GM21528 (cell line): ENCODE measurements around the gene CREB5.

Source experiments
- ATAC-seq: cut with Tn5 transposase; IDR thresholded peaks from one replicate; pipeline ENCODE4 v1.9.1; 2021; ENCODE audit warnings: mild to moderate bottlenecking, moderate library complexity; ENCODE audit not compliant: unreplicated experiment, low FRiP score

CREB5 gene

DNA sequence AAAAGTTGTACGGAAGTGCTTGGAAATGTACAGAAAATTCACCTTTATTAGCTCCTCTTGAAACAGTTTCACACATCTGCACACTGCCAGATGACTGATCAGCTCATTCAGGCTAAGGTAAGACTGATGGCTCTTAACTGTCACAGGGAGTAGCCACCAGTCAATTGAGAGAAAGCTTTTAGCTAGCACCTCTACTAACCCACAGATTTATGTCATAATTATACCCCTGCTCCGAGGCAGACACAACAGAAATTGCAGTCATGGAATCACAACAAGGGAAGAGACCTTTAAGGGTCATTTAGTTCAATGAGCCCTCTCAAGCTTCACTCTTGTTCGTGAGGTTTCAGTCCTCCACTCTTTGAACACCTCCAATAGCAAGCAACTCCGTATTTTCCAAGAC lies 310.4 kb downstream of the CREB5 start:
- ATAC-seq = no peak

DNA sequence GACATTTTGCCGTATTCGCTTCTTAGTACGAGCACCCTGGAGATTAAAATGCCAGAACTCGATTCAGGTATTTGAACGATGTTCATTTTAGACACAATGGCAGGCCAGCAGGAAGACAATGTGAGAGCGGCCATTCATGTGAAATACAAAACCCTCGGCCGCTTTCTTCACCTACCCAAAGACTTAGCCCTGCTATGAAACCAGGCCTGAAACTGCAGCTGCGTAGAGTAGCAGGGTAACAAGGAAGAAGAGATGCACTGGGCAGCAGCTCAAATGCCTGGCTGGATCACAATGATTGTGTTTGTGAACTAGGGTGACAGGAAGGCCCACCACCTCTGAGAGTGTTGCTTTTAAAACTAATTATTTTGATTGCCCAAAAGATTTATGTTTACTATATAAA lies 311.0 kb downstream of the CREB5 start:
- ATAC-seq = no peak

DNA sequence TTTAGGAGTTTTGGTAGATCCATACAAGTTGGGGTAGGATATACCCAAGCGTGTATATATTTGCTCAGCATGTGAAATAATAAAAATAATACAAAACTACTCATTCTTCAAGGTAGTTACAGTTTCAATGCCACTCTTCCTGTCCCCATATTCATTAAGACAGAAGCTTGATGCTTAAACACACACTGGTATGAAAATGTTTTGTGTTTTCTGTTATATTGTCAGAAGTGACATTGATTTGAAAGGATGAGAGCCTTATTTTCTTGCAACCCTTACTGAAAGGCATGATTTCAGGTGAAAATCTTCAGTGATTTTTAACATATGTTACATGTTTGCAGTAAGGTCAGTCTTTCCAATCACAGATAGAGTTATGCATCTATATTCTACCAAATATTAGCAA lies 312.2 kb downstream of the CREB5 start:
- no peak for ATAC-seq

DNA sequence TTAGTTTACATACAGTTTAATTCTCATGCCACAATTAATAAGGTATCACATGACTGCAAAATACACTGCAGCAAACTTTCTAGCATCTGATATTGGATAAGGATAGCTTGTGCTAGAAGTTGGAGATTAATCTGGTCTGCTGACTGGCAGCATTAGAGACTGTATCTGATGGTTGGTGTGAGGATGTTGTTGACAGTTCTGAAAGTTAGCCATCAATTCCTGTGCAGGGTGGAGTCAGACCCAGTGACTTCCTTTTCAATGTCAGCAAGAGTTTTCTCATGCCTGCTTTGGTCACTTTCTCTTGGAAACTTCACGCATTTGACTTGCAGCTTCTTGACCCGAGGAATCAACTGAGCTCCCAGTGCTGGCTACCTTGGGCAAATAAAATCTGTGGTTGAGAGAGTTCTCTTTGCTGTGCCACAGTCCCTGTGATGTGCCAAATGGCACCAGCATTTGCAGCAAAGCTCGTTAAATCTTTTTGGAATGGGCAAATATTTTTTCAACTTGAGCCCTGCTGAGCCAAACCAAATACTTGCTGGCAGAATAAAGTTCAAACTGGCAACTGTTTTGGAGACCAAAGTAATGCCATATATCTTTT lies 312.8 kb downstream of the CREB5 start:
- ATAC-seq = no peak

DNA sequence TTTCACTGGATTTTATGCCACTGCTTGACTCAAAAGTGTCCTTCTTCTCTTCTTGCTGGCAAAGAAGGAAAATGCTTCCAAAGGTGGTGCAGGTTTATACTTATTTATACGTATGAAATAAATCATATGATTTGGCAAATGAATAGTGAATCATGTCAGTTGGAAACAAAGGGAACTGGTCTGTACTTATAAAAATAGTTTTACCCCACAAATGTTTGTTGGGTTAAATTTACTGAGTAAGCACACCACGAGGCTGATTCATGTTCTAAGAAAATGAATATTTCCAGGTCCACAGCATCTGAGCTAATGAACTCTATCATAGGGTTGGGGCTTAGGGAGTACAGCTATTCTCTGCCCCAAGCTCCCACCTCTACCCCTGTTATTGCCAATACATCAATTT lies 313.6 kb downstream of the CREB5 start:
- ATAC-seq = no peak

DNA sequence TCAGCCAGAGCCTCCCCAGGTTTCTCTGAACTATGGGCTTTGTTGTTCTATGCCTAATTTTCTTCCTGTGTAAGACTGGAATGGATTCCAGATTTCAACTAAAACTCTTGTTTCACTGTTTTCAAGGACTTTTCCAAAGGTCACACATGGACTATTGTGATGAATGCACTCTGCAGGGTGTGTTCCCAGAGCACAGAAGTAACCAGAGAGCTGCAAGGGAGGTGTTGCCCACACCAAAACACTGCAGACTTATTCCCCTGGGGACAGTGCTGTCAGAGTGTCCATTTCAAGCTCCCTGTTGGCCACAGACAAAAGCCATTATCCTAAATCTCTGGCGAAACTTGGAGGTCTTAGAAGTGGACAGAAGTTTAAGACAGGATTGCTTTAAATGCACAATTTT lies 314.2 kb downstream of the CREB5 start:
- no peak for ATAC-seq

DNA sequence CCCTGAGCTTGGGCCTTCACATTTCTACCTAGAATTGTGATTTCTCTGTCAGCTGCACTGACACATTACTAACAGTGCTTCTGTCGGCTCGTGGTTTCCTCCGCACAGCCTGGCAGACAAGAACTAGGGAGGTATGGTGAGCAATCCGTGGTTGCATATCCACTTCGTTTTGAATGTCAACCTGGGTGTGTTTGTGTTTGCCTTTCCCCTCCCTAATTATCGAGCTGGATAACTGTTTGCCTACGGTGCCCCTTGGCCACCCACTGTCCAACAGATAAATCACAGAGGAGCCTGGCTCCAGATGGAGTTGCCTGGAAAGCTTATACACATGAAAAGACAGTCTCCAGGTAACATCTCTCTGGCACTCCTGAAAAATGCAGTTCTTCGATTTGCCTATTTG lies 317.0 kb downstream of the CREB5 start:
- ATAC-seq = no peak

DNA sequence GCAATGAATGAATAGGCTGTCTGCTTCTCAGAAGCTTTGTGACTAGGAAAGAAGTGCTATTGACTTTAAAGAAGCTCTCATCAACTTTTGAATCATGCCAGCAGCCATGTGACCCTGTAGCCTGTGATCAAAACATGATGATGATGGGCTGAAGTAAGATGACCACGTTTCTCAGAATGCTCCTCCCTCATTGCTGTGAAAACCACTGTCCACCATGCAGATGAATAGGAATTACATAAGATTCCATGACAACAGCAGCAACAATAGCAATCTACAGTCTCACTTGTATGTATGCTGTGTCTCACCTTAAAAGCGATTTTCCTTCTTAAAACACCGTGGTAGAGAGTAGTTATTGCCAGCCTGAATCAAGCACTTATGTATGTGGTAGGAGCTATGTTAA lies 317.4 kb downstream of the CREB5 start:
- no peak for ATAC-seq

DNA sequence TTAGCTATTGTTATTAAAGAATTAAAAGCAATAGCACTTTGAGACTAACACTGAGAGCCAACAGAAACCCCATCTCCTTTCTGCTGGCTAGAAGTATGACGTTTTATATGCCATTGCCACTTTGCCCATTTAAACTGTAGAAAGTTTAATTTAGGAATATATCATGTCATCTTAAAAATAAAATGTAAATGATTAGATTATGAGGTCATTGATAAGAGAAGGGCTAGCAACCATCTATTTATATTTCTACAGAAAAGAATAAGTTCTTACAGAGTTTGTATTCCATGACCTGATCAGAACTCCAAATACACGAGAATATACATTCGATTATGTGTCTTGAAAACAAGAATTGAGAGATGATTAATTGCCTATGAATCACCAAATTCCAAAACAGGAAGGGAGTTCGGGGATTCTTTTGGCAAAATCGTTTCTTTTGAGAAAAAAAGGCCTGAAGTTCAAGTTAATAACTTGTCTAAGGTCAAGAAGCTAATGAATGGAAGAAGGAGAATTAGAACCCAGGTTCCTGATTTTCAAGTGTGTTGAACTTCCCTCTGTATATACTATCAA lies 318.9 kb downstream of the CREB5 start:
- ATAC-seq = no peak

DNA sequence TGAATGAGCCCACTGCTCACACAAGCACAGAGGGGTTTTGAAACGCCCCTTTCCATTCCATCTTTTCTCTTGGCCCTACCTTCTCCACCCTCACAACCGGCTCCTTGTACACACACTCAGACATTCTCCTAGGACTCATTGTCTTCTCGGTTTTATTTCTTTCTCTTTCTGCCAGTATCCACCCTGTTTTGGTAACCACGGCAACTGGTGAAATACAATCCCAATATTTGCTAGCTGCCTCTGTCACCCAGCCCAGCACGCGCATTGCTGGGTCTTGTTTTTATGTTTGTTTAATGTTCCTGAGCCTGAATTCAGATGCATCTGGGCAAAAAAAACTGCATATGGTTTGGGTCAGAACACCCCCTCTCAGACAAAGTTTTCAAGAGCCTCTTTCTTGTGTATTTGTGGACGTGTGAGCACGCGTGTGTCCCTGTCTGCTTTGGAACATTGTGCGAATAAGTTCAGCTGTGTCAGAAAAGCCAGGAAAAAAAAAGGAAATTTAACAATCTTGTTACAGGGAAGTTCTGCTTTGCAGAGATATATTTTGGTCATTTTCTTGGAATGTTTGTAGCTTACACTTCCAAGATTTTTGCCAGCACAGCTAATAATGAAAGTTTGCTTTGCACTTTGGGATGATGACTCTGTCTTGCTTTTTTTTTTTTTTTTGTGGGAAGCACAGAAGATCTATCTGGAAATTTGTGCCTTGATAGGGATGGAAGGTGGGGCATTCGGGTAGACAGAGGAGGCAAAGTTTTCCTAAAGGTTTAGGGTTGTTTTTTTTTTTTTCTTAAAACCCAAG lies 320.0 kb downstream of the CREB5 start:
- no peak for ATAC-seq

DNA sequence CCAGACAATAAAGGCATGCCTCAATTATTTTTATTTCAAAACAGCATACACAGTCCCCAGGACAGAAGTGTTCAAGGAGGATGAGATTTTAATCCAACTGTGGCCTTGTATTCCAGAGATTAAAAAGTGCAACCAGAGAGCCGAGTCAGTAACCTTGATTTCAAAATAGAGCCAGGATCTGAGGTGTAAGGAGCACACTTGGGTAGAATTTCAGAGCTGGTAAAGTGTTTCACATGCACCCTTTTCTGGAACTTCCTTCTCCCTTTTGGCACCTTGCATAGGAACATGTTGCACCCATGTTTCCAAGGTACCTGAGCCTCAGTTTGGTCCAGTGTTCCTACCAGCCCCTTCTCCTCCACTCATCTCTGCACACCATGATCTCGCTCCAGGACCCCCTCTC lies 320.7 kb downstream of the CREB5 start:
- no peak for ATAC-seq

DNA sequence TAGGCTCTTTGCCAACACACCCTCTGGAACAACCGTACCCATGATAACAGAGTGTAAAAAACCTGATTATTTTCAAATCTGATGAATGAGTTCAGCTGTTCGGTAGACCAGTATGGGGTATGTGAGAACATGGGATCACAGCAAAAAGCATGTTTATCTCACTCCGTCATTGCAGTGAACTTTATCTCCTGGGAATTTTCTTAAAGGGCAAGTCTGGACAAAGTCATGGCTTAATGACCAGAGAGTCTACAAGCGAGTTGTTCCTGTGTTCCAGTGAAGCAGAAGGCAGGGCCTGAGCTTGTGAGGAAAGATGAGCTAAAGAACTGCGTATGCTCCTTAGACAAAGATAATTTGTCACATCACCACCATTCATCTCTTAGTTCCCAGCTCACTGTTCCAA lies 326.1 kb downstream of the CREB5 start:
- ATAC-seq = no peak

DNA sequence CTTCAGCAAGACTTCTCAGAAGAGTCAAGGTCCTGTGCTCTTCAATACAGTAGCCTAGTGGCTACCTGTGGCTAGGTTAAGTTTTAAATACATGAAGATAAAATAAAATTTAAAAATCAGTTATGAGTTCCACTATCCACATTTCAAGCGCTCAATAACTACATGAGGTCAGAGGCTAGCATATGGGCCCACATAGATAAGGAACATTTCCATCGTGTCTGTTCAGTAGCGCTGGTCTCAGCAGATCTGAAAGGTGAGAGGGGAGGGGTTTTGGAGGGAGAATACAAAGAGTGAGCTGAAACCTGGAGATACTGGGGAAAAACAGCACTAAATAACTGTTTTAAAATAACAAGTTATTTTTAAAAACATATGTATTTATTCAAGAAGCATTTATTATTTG lies 326.8 kb downstream of the CREB5 start:
- no peak for ATAC-seq

DNA sequence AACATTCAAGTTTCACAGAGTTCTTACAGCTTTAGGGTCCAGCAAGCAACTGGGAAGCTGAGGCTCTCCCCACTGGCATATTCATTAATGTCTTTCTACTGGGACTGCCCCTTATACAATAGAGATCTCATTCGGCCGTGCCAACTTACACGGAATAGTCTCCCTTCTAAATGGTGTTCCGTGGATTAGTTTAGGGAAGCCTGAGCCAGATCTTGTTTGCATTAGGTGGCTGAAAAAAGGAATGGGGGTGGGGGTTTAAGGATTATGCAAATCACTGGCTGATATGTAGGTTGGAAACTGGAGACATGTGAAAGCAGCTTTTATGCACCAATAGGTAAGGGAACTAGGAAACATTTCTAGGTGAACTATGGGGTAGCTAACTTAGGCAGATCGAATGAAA lies 327.5 kb downstream of the CREB5 start:
- no peak for ATAC-seq

DNA sequence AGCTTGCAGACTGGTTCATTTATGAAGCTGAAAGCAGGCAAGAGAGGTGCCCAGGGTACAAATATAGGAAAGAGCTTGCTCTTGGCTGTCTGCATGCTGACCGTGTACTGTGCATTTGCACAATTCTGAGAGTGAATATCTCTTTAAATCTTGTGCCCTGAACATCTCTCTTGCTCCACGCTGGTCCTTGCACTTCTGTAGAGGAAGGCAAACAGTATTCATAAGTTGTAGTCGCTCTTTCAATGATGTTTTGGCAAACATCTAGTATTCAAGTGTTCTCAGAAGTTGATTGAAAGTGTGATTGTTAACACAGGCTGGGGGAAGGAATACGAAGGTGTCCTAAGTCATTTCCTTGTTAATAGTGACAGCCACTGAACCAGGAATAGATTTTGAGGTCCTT lies 332.6 kb downstream of the CREB5 start:
- no peak for ATAC-seq

DNA sequence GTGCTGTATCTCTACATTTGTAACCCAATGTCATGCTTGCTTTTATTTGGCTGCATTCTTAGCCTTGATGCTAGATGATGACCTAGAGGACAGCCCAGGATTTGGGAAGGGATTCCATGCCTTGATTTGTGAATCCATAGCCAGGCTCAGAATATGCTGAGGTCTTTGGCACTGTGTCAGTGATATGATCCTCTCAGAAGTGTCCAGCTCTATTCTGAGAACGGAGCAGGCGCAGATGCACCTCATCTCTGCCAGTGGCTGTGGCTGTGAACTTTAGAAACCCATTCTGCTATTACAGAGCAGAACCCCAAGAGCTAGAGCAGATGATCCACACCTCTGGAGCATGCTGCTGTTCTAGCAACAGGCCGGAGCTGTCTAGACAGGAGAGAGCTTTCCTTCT lies 333.0 kb downstream of the CREB5 start:
- ATAC-seq = no peak

DNA sequence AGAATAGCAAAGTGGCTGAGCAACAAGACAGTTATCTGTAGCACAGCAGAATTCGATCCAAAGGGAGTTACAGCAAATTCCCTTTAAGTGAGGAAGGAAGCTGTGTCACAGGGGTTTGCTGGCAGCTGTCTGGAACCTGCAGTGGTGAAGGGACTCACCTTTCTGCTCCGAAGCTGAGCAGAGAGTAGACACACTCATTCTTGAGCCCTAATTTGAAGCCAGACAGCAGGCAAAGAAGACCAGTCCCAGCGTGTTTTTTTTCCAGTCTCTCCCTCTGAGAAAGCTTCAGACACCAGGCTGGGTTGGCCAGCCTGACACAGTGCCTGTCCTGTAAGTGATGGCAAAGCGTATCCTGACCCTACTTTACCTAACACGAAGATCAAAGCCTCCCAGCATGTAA lies 335.1 kb downstream of the CREB5 start:
- no peak for ATAC-seq

DNA sequence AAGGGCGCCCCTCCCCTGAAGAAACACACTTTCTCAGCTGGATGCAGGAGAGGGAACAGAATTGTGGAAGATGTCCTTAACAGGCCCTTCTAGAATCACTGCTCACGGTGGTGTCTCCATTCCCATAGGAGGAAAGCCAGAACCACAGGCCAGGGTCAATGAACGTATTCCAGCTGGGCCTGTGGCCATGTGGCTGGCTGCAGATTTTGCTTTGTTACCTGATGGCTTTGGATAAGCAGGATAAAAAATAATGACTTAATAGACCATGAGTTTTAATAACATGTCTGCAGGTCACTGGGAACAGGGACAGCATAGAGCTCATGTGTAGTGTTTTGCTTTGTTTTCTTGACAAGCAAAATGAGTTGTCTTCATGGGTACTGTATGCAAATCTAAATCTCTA lies 335.5 kb downstream of the CREB5 start:
- no peak for ATAC-seq

DNA sequence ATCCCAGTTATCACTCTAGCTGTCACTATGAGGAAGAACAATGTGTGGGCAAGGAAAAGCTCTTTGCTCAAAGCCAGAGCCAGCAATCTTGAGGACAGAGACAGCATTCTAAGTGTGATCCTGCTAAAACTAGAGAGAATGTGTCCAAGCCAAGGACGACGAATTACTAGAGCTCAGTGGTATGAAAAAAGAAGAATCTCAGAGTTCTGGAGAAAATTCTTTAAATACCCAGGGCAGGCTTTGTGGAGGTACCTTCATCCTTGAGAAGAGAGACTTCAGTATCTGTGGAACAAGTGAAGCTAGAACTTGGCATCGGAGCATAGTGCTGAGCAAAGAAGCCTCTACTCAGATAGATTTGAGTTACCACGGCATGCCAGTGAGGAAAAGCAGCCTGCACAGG lies 336.0 kb downstream of the CREB5 start:
- ATAC-seq = no peak

DNA sequence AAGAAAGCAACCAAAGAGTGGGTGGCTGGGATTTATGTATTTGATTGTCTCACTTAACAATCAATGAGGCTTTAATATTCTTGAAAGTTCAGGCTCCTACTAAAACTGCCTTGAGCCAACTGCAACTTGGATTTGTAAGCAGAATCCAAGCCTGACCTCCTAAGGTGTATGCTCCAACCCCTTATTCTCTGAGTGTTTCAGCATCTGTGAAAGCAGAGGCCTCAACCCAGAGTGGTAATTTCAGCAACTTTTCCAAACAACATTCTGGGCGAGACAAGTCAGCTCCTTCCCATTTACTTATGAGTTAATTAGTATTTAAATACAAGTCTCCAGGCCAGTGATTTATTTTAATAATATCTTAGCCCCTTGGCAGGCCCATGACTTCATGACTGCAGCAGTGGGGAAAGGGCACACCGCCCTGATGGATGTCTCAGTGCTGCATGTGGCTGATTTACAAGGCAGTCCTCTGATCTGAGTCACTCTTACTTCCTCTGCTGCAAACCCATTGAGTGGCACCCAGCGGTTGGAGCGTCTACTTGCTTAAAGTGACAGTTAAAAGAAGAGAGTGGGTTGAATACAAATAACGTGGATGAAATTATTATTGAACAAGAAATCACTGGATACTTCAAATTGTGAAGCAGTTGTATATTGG lies 336.7 kb downstream of the CREB5 start:
- no peak for ATAC-seq

DNA sequence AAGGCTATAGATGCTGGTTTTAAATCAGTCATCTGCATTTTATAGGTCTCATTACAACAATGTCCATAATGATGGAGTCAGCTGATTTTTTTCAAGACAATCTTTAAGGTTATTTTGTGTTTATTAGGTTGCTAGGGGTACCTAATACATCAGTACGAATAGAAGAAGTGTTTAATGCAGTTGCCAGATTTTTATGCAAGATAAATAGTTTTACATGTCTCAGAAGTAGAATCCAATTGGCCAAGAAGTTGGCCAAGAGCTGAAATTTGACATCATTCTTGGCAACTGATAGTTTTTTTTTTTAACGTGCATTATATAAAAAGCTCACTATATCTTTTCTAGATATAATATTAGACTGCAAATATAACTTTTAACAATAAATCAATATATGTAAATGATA lies 337.3 kb downstream of the CREB5 start:
- no peak for ATAC-seq

DNA sequence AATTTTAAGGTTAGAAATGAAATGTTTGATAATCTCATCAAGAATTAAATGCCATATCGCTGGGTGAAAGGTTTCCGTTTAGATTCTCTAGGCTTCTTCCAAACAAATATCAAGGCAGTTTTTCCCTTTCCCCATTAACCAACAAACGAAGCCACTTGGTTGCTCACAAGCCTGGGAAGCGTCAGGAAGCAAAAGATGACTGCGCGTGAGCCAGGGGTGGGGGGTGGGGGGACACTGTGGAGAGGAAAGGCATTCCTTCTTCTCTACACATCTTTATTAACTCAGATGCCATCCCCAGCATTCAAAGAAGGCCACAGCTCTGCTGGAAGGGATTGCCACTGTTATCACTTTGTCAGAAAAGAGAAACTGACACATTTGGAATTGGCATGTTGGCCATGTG lies 338.7 kb downstream of the CREB5 start:
- ATAC-seq = no peak
